Measurements from ENCODE around the gene GPM6B.

GPM6B gene

GRCh38 chrX:13825178-13825762 is 8.4 kb upstream of the GPM6B start:
- no peak for DNase-seq (ENCODE audit: low read depth in 2 of 2)

- no peak for DNase-seq (ENCODE audit: low read depth in 2 of 2)
These were observed 7.9 kb upstream of the GPM6B start for GRCh38 chrX:13824746-13825145.

GRCh38 chrX:13821738-13822137 is 4.8 kb upstream of the GPM6B start:
- DNase-seq (ENCODE audit: low read depth in 2 of 2) = no peak

- DNase-seq (ENCODE audit: low read depth in 2 of 2) = no peak
These were observed 717 bp downstream of the GPM6B start for GRCh38 chrX:13816176-13816575.

- no peak for DNase-seq (ENCODE audit: low read depth in 2 of 2)
These were observed 1.2 kb downstream of the GPM6B start for GRCh38 chrX:13815664-13816063.

- DNase-seq (ENCODE audit: low read depth in 2 of 2) = no peak
These were observed 8.0 kb downstream of the GPM6B start for GRCh38 chrX:13808865-13809264.

GRCh38 chrX:13808293-13808692 is 8.6 kb downstream of the GPM6B start:
- no peak for DNase-seq (ENCODE audit: low read depth in 2 of 2)

- no peak for DNase-seq (ENCODE audit: low read depth in 2 of 2)
These were observed 11.7 kb downstream of the GPM6B start for GRCh38 chrX:13805241-13805640.

- no peak for DNase-seq (ENCODE audit: low read depth in 2 of 2)
These were observed 13.8 kb downstream of the GPM6B start for GRCh38 chrX:13803116-13803515.

- no peak for DNase-seq (ENCODE audit: low read depth in 2 of 2)
These were observed 18.7 kb downstream of the GPM6B start for GRCh38 chrX:13798184-13798583.

GRCh38 chrX:13797512-13797911 is 19.4 kb downstream of the GPM6B start:
- DNase-seq (ENCODE audit: low read depth in 2 of 2) = no peak

GRCh38 chrX:13794417-13794816 is 22.5 kb downstream of the GPM6B start:
- no peak for DNase-seq (ENCODE audit: low read depth in 2 of 2)

- no peak for DNase-seq (ENCODE audit: low read depth in 2 of 2)
These were observed 23.0 kb downstream of the GPM6B start for GRCh38 chrX:13793897-13794296.

- no peak for DNase-seq (ENCODE audit: low read depth in 2 of 2)
These were observed 25.3 kb downstream of the GPM6B start for GRCh38 chrX:13791559-13791958.

- no peak for DNase-seq (ENCODE audit: low read depth in 2 of 2)
These were observed 25.7 kb downstream of the GPM6B start for GRCh38 chrX:13791145-13791544.

GRCh38 chrX:13790206-13791131 is 26.4 kb downstream of the GPM6B start:
- no peak for DNase-seq (ENCODE audit: low read depth in 2 of 2)

- DNase-seq (ENCODE audit: low read depth in 2 of 2) = no peak
These were observed 30.8 kb downstream of the GPM6B start for GRCh38 chrX:13786048-13786447.

- DNase-seq (ENCODE audit: low read depth in 2 of 2) = no peak
These were observed 35.9 kb downstream of the GPM6B start for GRCh38 chrX:13780868-13781427.

- no peak for DNase-seq (ENCODE audit: low read depth in 2 of 2)
These were observed 38.0 kb downstream of the GPM6B start for GRCh38 chrX:13778916-13779315.

- no peak for DNase-seq (ENCODE audit: low read depth in 2 of 2)
These were observed 40.5 kb downstream of the GPM6B start for GRCh38 chrX:13776387-13776786.

- DNase-seq (ENCODE audit: low read depth in 2 of 2) = no peak
These were observed 41.1 kb downstream of the GPM6B start for GRCh38 chrX:13775837-13776236.

GRCh38 chrX:13774696-13775095 is 42.2 kb downstream of the GPM6B start:
- DNase-seq (ENCODE audit: low read depth in 2 of 2) = no peak

GRCh38 chrX:13770013-13770535 is 46.8 kb downstream of the GPM6B start:
- DNase-seq (ENCODE audit: low read depth in 2 of 2) = no peak
